ENCODE measurements around the gene KRT7.

The KRT7 gene

GRCh38 chr12:52199294-52199919 lies 33.6 kb upstream of the KRT7 start:
- DNase-seq (ENCODE audit: low read depth in 2 of 2), result no peak

GRCh38 chr12:52200086-52200780 lies 32.8 kb upstream of the KRT7 start:
- DNase-seq (ENCODE audit: low read depth in 2 of 2), result no peak

- no peak for DNase-seq (ENCODE audit: low read depth in 2 of 2)
Observed at GRCh38 chr12:52200781-52201450, 32.1 kb upstream of the KRT7 start.

- DNase-seq (ENCODE audit: low read depth in 2 of 2), result no peak
Observed at GRCh38 chr12:52201451-52201839, 31.6 kb upstream of the KRT7 start.

- DNase-seq (ENCODE audit: low read depth in 2 of 2), result no peak
Observed at GRCh38 chr12:52202361-52203078, 30.5 kb upstream of the KRT7 start.

GRCh38 chr12:52203079-52203921 lies 29.7 kb upstream of the KRT7 start:
- no peak for DNase-seq (ENCODE audit: low read depth in 2 of 2)

- no peak for DNase-seq (ENCODE audit: low read depth in 2 of 2)
Observed at GRCh38 chr12:52204095-52204930, 28.7 kb upstream of the KRT7 start.

- DNase-seq (ENCODE audit: low read depth in 2 of 2), result no peak
Observed at GRCh38 chr12:52204931-52205505, 28.0 kb upstream of the KRT7 start.

- DNase-seq (ENCODE audit: low read depth in 2 of 2), result no peak
Observed at GRCh38 chr12:52205612-52206303, 27.3 kb upstream of the KRT7 start.

- DNase-seq (ENCODE audit: low read depth in 2 of 2), result no peak
Observed at GRCh38 chr12:52206304-52207040, 26.6 kb upstream of the KRT7 start.

- DNase-seq (ENCODE audit: low read depth in 2 of 2), result no peak
Observed at GRCh38 chr12:52207106-52207505, 25.9 kb upstream of the KRT7 start.

GRCh38 chr12:52207895-52208294 lies 25.1 kb upstream of the KRT7 start:
- DNase-seq (ENCODE audit: low read depth in 2 of 2), result no peak

- DNase-seq (ENCODE audit: low read depth in 2 of 2), result no peak
Observed at GRCh38 chr12:52208424-52209165, 24.4 kb upstream of the KRT7 start.

GRCh38 chr12:52209321-52209720 lies 23.7 kb upstream of the KRT7 start:
- DNase-seq (ENCODE audit: low read depth in 2 of 2), result no peak

GRCh38 chr12:52210186-52210924 lies 22.7 kb upstream of the KRT7 start:
- no peak for DNase-seq (ENCODE audit: low read depth in 2 of 2)

- no peak for DNase-seq (ENCODE audit: low read depth in 2 of 2)
Observed at GRCh38 chr12:52210925-52211650, 22.0 kb upstream of the KRT7 start.
